Panc1 (cell line): ENCODE results near the gene C14orf93. TPM values are rescaled to one million over a fixed set of nuclear protein-coding genes. Genes with fewer than 3 reads are reported as not detected.

Experiments used
- ATAC-seq: fragments of 200-7000 bp; cut with Tn5 transposase; 2 replicates; pipeline ENCODE4 v1.9.1; 2020; ENCODE audit warnings: mild to moderate bottlenecking, moderate library complexity
- BruUV-seq: library from RNA; stranded (reverse); fragments of 400-500 nt; replicated peaks from 2 replicates; lab custom pipeline; 2021; lab: Mats Ljungman, UMichigan
- CTCF ChIA-PET: fragments of 300-600 bp; sonication (Branson Sonifier 250); formaldehyde crosslinking; loops from one replicate; lab custom pipeline; 2022; ENCODE audit warnings: antibody characterized with exemption; lab: Charles Lee
- POLR2A ChIA-PET: fragments of 300-600 bp; sonication (Branson Sonifier 250); formaldehyde crosslinking; loops from one replicate; lab custom pipeline; 2022; ENCODE audit warnings: antibody characterized with exemption; lab: Charles Lee
- DNase-seq: peaks from one replicate; pipeline ENCODE4 v3.0.0-alpha.2; 2010; ENCODE audit warnings: low read depth, low spot score
- H3K27ac ChIP-seq: 2 replicates; pipeline ENCODE4 v1.5.1; 2011; ENCODE audit warnings: mild to moderate bottlenecking, low read length, inconsistent platforms
- H3K27me3 ChIP-seq: fragments of 200-500 bp; sonication (Bioruptor generic); 2 replicates; pipeline ENCODE4 v1.6.0; 2014; ENCODE audit warnings: low read length, inconsistent platforms; ENCODE audit not compliant: control insufficient read depth, insufficient read depth
- H3K36me3 ChIP-seq: fragments of 200-500 bp; sonication (Bioruptor generic); 2 replicates; pipeline ENCODE4 v1.5.1; 2014; ENCODE audit warnings: inconsistent platforms, mild to moderate bottlenecking, low read length, moderate library complexity; ENCODE audit not compliant: control insufficient read depth, insufficient read depth
- H3K4me1 ChIP-seq: 2 replicates; pipeline ENCODE4 v1.5.1; 2011; ENCODE audit warnings: inconsistent platforms, mild to moderate bottlenecking, low read length, moderate library complexity; ENCODE audit not compliant: control insufficient read depth, insufficient read depth
- H3K4me3 ChIP-seq, 2 experiments: 2 replicates each; pipeline ENCODE4 v1.5.1; 2011 to 2012; ENCODE audit warnings: low read depth in 2 of 2, low read length in 2 of 2, mild to moderate bottlenecking in 2 of 2, inconsistent platforms in 1 of 2, moderate library complexity in 1 of 2
- H3K9me3 ChIP-seq: fragments of 200-500 bp; sonication (Bioruptor generic); 2 replicates; pipeline ENCODE4 v1.5.1; 2014; ENCODE audit warnings: low read depth, mild to moderate bottlenecking, inconsistent platforms, low read length, moderate library complexity; ENCODE audit not compliant: control insufficient read depth, insufficient read depth
- POLR2AphosphoS5 ChIP-seq: IDR thresholded peaks from 2 replicates; pipeline ENCODE4 v1.6.1; 2012; ENCODE audit warnings: mild to moderate bottlenecking, low read depth, low read length, moderate library complexity
- SIN3A ChIP-seq: IDR thresholded peaks from 2 replicates; pipeline ENCODE4 v1.6.1; 2012; ENCODE audit warnings: low read depth, mild to moderate bottlenecking, low read length, moderate library complexity, borderline replicate concordance; ENCODE audit not compliant: insufficient read depth
- TCF7L2 ChIP-seq: IDR thresholded peaks from 2 replicates; pipeline ENCODE4 v1.6.1; 2011; ENCODE audit warnings: mild to moderate bottlenecking, low read depth, low read length, inconsistent platforms
- in situ Hi-C: cut with HindIII; loops from 2 replicates; pipeline ENCODE4 v1.10.0; 2016; ENCODE audit warnings: low sequenced_read_pairs, low pct_unique_long_range_greater_than_20kb
- intact Hi-C: fragments of 100-400 bp; cut with micrococcal nuclease; formaldehyde crosslinking; loops from one replicate; pipeline ENCODE4 v1.10.0; 2022; ENCODE audit not compliant: unreplicated experiment
- total RNA-seq: library from RNA; stranded (reverse); gene quantifications from one replicate; pipeline ENCODE4 v1.2.1, GENCODE V29; 2021; ENCODE audit not compliant: unreplicated experiment
- TF ChIP-seq, protein P1 (sequence below): fragments of 450-650 bp; IDR thresholded peaks from 2 replicates; pipeline ENCODE4 v1.5.1; 2017; ENCODE audit warnings: mild to moderate bottlenecking
- TF ChIP-seq, protein P2 (sequence below), 2 experiments: IDR thresholded peaks; 2 replicates each; pipeline ENCODE4 v1.6.1; 2011 to 2012; ENCODE audit warnings: low read depth in 2 of 2, control low read depth in 1 of 2, low read length in 1 of 2, mild to moderate bottlenecking in 1 of 2, moderate library complexity in 1 of 2; ENCODE audit not compliant: insufficient read depth in 1 of 2

Gene C14orf93
- total RNA-seq, 1 experiment from 2014 or later = 5.6 TPM

DNA sequence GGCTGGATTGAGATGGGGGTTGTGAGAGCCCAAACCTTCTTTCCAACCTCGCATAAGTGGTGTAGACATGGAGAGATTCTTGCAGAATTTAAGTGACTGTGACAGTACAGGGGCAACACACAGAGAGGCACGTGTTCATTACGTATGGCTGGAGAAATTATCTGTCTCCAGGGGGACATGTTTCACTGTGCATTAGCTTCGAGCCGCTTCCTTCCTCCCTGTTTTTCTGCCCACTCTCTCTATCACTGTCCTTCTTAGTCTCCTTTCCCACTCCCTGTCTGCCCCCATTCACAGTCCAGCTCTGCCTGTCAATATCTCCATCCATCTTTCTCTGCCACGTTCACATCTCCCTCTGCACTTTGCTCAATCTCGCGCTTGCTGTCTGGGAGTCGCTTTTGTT is 11.5 kb upstream of the C14orf93 start:
- no peak for DNase-seq
- TF ChIP-seq TCF7L2 (no peak), SIN3A (no peak), POLR2AphosphoS5 (no peak)
- TF ChIP-seq, protein P1, sequence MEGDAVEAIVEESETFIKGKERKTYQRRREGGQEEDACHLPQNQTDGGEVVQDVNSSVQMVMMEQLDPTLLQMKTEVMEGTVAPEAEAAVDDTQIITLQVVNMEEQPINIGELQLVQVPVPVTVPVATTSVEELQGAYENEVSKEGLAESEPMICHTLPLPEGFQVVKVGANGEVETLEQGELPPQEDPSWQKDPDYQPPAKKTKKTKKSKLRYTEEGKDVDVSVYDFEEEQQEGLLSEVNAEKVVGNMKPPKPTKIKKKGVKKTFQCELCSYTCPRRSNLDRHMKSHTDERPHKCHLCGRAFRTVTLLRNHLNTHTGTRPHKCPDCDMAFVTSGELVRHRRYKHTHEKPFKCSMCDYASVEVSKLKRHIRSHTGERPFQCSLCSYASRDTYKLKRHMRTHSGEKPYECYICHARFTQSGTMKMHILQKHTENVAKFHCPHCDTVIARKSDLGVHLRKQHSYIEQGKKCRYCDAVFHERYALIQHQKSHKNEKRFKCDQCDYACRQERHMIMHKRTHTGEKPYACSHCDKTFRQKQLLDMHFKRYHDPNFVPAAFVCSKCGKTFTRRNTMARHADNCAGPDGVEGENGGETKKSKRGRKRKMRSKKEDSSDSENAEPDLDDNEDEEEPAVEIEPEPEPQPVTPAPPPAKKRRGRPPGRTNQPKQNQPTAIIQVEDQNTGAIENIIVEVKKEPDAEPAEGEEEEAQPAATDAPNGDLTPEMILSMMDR = no peak
- TF ChIP-seq, protein P2, sequence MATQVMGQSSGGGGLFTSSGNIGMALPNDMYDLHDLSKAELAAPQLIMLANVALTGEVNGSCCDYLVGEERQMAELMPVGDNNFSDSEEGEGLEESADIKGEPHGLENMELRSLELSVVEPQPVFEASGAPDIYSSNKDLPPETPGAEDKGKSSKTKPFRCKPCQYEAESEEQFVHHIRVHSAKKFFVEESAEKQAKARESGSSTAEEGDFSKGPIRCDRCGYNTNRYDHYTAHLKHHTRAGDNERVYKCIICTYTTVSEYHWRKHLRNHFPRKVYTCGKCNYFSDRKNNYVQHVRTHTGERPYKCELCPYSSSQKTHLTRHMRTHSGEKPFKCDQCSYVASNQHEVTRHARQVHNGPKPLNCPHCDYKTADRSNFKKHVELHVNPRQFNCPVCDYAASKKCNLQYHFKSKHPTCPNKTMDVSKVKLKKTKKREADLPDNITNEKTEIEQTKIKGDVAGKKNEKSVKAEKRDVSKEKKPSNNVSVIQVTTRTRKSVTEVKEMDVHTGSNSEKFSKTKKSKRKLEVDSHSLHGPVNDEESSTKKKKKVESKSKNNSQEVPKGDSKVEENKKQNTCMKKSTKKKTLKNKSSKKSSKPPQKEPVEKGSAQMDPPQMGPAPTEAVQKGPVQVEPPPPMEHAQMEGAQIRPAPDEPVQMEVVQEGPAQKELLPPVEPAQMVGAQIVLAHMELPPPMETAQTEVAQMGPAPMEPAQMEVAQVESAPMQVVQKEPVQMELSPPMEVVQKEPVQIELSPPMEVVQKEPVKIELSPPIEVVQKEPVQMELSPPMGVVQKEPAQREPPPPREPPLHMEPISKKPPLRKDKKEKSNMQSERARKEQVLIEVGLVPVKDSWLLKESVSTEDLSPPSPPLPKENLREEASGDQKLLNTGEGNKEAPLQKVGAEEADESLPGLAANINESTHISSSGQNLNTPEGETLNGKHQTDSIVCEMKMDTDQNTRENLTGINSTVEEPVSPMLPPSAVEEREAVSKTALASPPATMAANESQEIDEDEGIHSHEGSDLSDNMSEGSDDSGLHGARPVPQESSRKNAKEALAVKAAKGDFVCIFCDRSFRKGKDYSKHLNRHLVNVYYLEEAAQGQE (IDR thresholded peaks at IDR 0.05; ENCODE audit: insufficient read depth in 1 of 2, low read depth in 2 of 2, low read length in 1 of 2) = no peak
- no TSS peak for BruUV-seq
- ATAC-seq = no peak
- H3K27me3 ChIP-seq = no peaks in the 10 kb centered on the region
- in situ Hi-C loops = no loop called here
- no peak overlapping the region for H3K4me3 ChIP-seq
- H3K36me3 ChIP-seq = no peaks in the 10 kb centered on the region
- no peaks in the 10 kb centered on the region for H3K4me1 ChIP-seq
- no peak overlapping the region for H3K27ac ChIP-seq
- no peaks in the 10 kb centered on the region for H3K9me3 ChIP-seq
- ChIA-PET POLR2A (no interaction called here), CTCF (no interaction called here)
- intact Hi-C loops = no loop called here

DNA sequence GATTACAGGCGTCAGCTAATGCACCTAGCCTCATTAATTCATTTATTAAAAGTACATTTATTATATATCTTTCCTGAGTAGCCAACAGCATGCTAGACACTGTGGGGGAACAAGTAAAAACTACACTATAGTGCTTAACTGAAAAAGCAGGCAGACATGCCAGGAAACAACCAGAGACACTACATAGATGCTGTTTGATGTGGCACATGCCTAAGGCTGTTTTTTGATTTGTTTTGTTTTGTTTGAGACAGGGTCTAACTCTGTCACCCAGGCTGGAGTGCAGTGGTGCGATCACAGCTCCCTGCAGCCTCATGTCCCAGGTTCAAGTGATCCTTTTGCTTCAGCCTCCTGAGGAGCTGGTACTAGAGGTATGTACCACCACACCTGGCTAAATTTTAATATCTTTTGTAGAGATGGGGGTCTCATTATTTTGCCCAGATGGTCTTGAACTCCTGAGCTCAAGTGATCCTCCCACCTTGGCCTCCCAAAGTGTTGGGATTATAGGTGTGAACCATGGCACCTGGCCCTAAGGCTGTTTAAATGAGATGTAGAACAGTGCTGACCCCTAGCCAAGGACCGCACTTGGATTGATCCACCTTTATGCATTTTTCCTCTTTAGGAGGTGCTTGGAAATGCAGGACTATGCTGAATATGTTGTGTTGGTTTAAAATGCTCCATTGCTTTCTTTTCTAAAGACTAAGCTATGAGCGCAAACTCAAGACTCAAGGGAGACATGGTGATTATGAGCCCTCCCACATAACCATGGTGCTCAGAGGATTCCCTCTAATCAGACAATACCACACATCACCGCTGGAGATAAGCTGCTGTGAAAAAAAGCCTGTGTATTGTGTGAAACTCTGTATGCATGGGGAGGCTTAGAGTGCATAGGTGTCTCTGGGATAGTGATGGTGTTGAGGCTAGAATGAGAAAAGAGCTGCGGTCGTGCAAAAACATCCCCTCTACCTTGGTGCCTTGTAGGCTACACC is 10.5 kb upstream of the C14orf93 start:
- intact Hi-C loops = no loop called here
- TF ChIP-seq SIN3A (no peak), POLR2AphosphoS5 (no peak), TCF7L2 (no peak)
- TF ChIP-seq, protein P1 = no peak
- TF ChIP-seq, protein P2 (IDR thresholded peaks at IDR 0.05; ENCODE audit: insufficient read depth in 1 of 2, low read depth in 2 of 2, low read length in 1 of 2) = no peak
- BruUV-seq = no TSS peak
- ATAC-seq = no peak
- Histone ChIP-seq H3K4me3 (no peak overlapping the region), H3K9me3 (no peaks in the 10 kb centered on the region), H3K4me1 (no peaks in the 10 kb centered on the region), H3K27me3 (no peaks in the 10 kb centered on the region), H3K36me3 (no peaks in the 10 kb centered on the region), H3K27ac (no peak overlapping the region)
- no peak for DNase-seq
- CTCF ChIA-PET = no interaction called here
- in situ Hi-C loops = no loop called here
- POLR2A ChIA-PET = no interaction called here
